Measurements from ENCODE around the gene P2RY2. TPM values are rescaled to one million over a fixed set of nuclear protein-coding genes. Genes with fewer than 3 reads are reported as not detected.

The P2RY2 gene
- polyA plus RNA-seq, 1 of the 3 experiments (the other 2 are of a cell fraction), result 0.12 TPM

GRCh38 chr11:73242251-73243092 lies 24.4 kb downstream of the P2RY2 start:
- Histone ChIP-seq H3K4me3 (ENCODE audit: low read depth in 2 of 2, low read length in 1 of 2) (peak overlapping the region; percentile 20 to 35; a peak in 3 of 4 replicates), H3K9ac (no peak overlapping the region), H3K4me2 (no peak overlapping the region; the same call in 1 of the 2 replicates), H3K79me2 (ENCODE audit: insufficient read depth) (no peaks in the 10 kb centered on the region), H3K4me1 (ENCODE audit: control insufficient read depth in 1 of 2, insufficient read depth in 2 of 2, low read depth in 1 of 2, low read length in 1 of 2) (peaks cover 0 to 27% of the 10 kb centered on the region in 2 experiments; a peak in 2 of 4 replicates), H3K27me3 (ENCODE audit: insufficient read depth) (no peaks in the 10 kb centered on the region), H3K27ac (ENCODE audit: low read depth in 2 of 2, low read length in 1 of 2) (peak overlapping the region; percentile 8 to 64; a peak in 2 of 4 replicates), H3K9me2 (no peaks in the 10 kb centered on the region), H3K9me3 (no peaks in the 10 kb centered on the region), H3F3A (replicated peaks; ENCODE audit: insufficient read depth) (no peaks in the 10 kb centered on the region), H2AFZ (ENCODE audit: low read depth) (peak overlapping the region; percentile 57), H3K36me3 (replicated peaks in 1 of 2; ENCODE audit: control insufficient read depth in 1 of 2, insufficient read depth in 2 of 2, low read length in 1 of 2) (no peaks in the 10 kb centered on the region), H4K20me1 (ENCODE audit: insufficient read depth) (no peaks in the 10 kb centered on the region)
- TF ChIP-seq MAX (IDR thresholded peaks at IDR 0.05; ENCODE audit: low read depth) (0 out of 2 replicates have a peak, but pooled peaks have one; percentile 49), TAF1 (IDR thresholded peaks at IDR 0.05; ENCODE audit: borderline replicate concordance, low read depth, low read length) (peak; percentile 59), ELF1 (IDR thresholded peaks at IDR 0.05) (peak; percentile 89), TCF12 (IDR thresholded peaks at IDR 0.05) (peak; percentile 30; the same call in 1 of the 2 replicates), SMC3 (IDR thresholded peaks at IDR 0.05; ENCODE audit: low read depth, low read length) (peak; percentile 80), NRF1 (IDR thresholded peaks at IDR 0.05; ENCODE audit: low read depth, low read length) (no peak), FOXJ3 (CRISPR knock-in tag; IDR thresholded peaks at IDR 0.05) (0 out of 2 replicates have a peak, but pooled peaks have one; percentile 26), GABPA (IDR thresholded peaks at IDR 0.05; ENCODE audit: low read depth) (peak; percentile 76), RXRA (IDR thresholded peaks at IDR 0.05; ENCODE audit: borderline replicate concordance, low read depth) (no peak), FOSL2 (IDR thresholded peaks at IDR 0.05; ENCODE audit: borderline replicate concordance, low read depth) (no peak), CHD2 (IDR thresholded peaks at IDR 0.05; ENCODE audit: low read length, partially characterized antibody) (peak; percentile 59), YY1 (IDR thresholded peaks at IDR 0.05; ENCODE audit: low read depth) (no peak), RCOR1 (IDR thresholded peaks at IDR 0.05; ENCODE audit: low read length) (peak; percentile 45; the same call in 1 of the 2 replicates), GATA2 (CRISPR knock-in tag; IDR thresholded peaks at IDR 0.05) (no peak), RAD21 (IDR thresholded peaks at IDR 0.05; ENCODE audit: low read length) (peak; percentile 78)
- TF ChIP-seq, protein P1, sequence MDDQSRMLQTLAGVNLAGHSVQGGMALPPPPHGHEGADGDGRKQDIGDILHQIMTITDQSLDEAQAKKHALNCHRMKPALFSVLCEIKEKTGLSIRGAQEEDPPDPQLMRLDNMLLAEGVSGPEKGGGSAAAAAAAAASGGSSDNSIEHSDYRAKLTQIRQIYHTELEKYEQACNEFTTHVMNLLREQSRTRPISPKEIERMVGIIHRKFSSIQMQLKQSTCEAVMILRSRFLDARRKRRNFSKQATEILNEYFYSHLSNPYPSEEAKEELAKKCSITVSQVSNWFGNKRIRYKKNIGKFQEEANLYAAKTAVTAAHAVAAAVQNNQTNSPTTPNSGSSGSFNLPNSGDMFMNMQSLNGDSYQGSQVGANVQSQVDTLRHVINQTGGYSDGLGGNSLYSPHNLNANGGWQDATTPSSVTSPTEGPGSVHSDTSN (IDR thresholded peaks at IDR 0.05), result no peak
- TF ChIP-seq, protein P2, sequence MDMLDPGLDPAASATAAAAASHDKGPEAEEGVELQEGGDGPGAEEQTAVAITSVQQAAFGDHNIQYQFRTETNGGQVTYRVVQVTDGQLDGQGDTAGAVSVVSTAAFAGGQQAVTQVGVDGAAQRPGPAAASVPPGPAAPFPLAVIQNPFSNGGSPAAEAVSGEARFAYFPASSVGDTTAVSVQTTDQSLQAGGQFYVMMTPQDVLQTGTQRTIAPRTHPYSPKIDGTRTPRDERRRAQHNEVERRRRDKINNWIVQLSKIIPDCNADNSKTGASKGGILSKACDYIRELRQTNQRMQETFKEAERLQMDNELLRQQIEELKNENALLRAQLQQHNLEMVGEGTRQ (IDR thresholded peaks at IDR 0.05; ENCODE audit: borderline replicate concordance, low read depth, low read length), result no peak
- TF ChIP-seq, protein P3, sequence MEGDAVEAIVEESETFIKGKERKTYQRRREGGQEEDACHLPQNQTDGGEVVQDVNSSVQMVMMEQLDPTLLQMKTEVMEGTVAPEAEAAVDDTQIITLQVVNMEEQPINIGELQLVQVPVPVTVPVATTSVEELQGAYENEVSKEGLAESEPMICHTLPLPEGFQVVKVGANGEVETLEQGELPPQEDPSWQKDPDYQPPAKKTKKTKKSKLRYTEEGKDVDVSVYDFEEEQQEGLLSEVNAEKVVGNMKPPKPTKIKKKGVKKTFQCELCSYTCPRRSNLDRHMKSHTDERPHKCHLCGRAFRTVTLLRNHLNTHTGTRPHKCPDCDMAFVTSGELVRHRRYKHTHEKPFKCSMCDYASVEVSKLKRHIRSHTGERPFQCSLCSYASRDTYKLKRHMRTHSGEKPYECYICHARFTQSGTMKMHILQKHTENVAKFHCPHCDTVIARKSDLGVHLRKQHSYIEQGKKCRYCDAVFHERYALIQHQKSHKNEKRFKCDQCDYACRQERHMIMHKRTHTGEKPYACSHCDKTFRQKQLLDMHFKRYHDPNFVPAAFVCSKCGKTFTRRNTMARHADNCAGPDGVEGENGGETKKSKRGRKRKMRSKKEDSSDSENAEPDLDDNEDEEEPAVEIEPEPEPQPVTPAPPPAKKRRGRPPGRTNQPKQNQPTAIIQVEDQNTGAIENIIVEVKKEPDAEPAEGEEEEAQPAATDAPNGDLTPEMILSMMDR (IDR thresholded peaks at IDR 0.05), result peak; percentile 95
- CTCF ChIA-PET, result interaction anchor here (0.5 to 11.6 kb wide), 50 partner anchors 9 to 874 kb away, joined by 3 to 283 read pairs (median 4); partner anchors contain the start of genes ATG16L2 and P2RY6
- POLR2A ChIA-PET, result interaction anchor here (0.8 kb wide), 1 partner anchor 30 kb away, joined by 6 read pairs; the partner anchor contains the start of gene P2RY6
- peak; percentile 88 for DNase-seq
- 18% methylated on average over 10 of the region's 12 CpGs for WGBS (ENCODE audit: low lambda C conversion rate)
